Loucy (cell line): ENCODE results near the gene CCDC196.

Experiments
- H2AFZ ChIP-seq: fragments of 200-600 bp; sonication (generic); 2 replicates; pipeline ENCODE4 v1.6.0; 2016; ENCODE audit warnings: antibody characterized with exemption, mild to moderate bottlenecking, low read length, moderate library complexity
- H3F3A ChIP-seq: fragments of 200-600 bp; 2 replicates; pipeline ENCODE4 v1.6.0; 2016; ENCODE audit warnings: antibody characterized with exemption, low read depth, mild to moderate bottlenecking
- H3K27me3 ChIP-seq: fragments of 200-600 bp; sonication (generic); 2 replicates; pipeline ENCODE4 v1.6.1; 2014; ENCODE audit warnings: low read length, mild to moderate bottlenecking; ENCODE audit not compliant: insufficient read depth, poor library complexity, severe bottlenecking
- H3K36me3 ChIP-seq: fragments of 200-600 bp; sonication (generic); 2 replicates; pipeline ENCODE4 v1.6.1; 2016; ENCODE audit warnings: low read length; ENCODE audit not compliant: insufficient read depth
- H3K4me1 ChIP-seq: fragments of 200-600 bp; sonication (generic); 2 replicates; pipeline ENCODE4 v1.5.1; 2014; ENCODE audit warnings: low read length, mild to moderate bottlenecking; ENCODE audit not compliant: insufficient read depth, poor library complexity, severe bottlenecking
- H3K4me2 ChIP-seq: fragments of 200-600 bp; sonication (generic); 2 replicates; pipeline ENCODE4 v1.6.0; 2014; ENCODE audit warnings: antibody characterized with exemption, low read length, low read depth, mild to moderate bottlenecking; ENCODE audit not compliant: poor library complexity, severe bottlenecking
- H3K4me3 ChIP-seq: fragments of 200-600 bp; sonication (generic); 2 replicates; pipeline ENCODE4 v1.5.1; 2014; ENCODE audit warnings: low read length, mild to moderate bottlenecking, mixed read lengths; ENCODE audit not compliant: poor library complexity, severe bottlenecking
- H3K79me2 ChIP-seq: fragments of 200-600 bp; sonication (generic); 2 replicates; pipeline ENCODE4 v1.6.1; 2014; ENCODE audit warnings: low read length; ENCODE audit not compliant: insufficient read depth
- H3K9ac ChIP-seq: fragments of 200-600 bp; sonication (generic); 2 replicates; pipeline ENCODE4 v1.6.0; 2014; ENCODE audit warnings: mild to moderate bottlenecking, low read depth, low read length, moderate library complexity; ENCODE audit not compliant: poor library complexity, severe bottlenecking
- H3K9me2 ChIP-seq: fragments of 200-600 bp; sonication (generic); replicated peaks from 2 replicates; pipeline ENCODE4 v1.6.1; 2016; ENCODE audit warnings: low read depth, low read length, mixed read lengths
- H3K9me3 ChIP-seq: fragments of 200-600 bp; sonication (generic); 2 replicates; pipeline ENCODE4 v1.6.1; 2014; ENCODE audit warnings: mild to moderate bottlenecking, antibody characterized with exemption, low read length, low read depth; ENCODE audit not compliant: insufficient read depth
- H4K20me1 ChIP-seq: fragments of 200-600 bp; sonication (generic); 2 replicates; pipeline ENCODE4 v1.6.0; 2014; ENCODE audit warnings: antibody characterized with exemption, low read length, mild to moderate bottlenecking; ENCODE audit not compliant: insufficient read depth, poor library complexity, severe bottlenecking
- CTCF ChIP-seq: fragments of 200-600 bp; sonication (generic); conservative IDR thresholded peaks from 2 replicates; pipeline ENCODE4 v1.5.1; 2014; ENCODE audit warnings: mild to moderate bottlenecking, antibody characterized with exemption, low read length
- EZH2phosphoT487 ChIP-seq: fragments of 200-600 bp; IDR thresholded peaks from 2 replicates; pipeline ENCODE4 v1.6.1; 2018; ENCODE audit warnings: antibody characterized with exemption, mild to moderate bottlenecking, moderate library complexity, borderline replicate concordance

The CCDC196 gene

GRCh38 chr14:66473223-66473622, 12.9 kb upstream of the CCDC196 start:
- Histone ChIP-seq H4K20me1 (no peaks in the 10 kb centered on the region), H3K4me1 (no peaks in the 10 kb centered on the region), H3K9me3 (peaks cover 20% of the 10 kb centered on the region; the same call in 1 of the 2 replicates)

GRCh38 chr14:66476964-66477363, 9.2 kb upstream of the CCDC196 start:
- Histone ChIP-seq H3K4me3 (no peak overlapping the region), H2AFZ (no peak overlapping the region), H3K4me1 (peaks cover 7% of the 10 kb centered on the region), H3F3A (no peaks in the 10 kb centered on the region), H3K36me3 (no peaks in the 10 kb centered on the region), H3K27me3 (no peaks in the 10 kb centered on the region), H3K4me2 (no peak overlapping the region), H3K9me2 (no peaks in the 10 kb centered on the region), H3K9ac (no peak overlapping the region), H4K20me1 (no peaks in the 10 kb centered on the region), H3K9me3 (no peaks in the 10 kb centered on the region), H3K79me2 (no peaks in the 10 kb centered on the region)
- TF ChIP-seq CTCF (no peak), EZH2phosphoT487 (no peak)

More at GRCh38 chr14:66473223-66473622, 12.9 kb upstream of the CCDC196 start:
- Histone ChIP-seq H3K9me2 (no peaks in the 10 kb centered on the region), H3K79me2 (no peaks in the 10 kb centered on the region), H3K4me2 (no peak overlapping the region), H3K9ac (no peak overlapping the region), H2AFZ (no peak overlapping the region), H3K36me3 (no peaks in the 10 kb centered on the region), H3K27me3 (no peaks in the 10 kb centered on the region), H3F3A (no peaks in the 10 kb centered on the region), H3K4me3 (no peak overlapping the region)
- no peak for TF ChIP-seq EZH2phosphoT487
- TF ChIP-seq CTCF = no peak

GRCh38 chr14:66477567-66477966, 8.6 kb upstream of the CCDC196 start:
- Histone ChIP-seq H3K9ac (no peak overlapping the region), H3K9me3 (no peaks in the 10 kb centered on the region), H3K36me3 (no peaks in the 10 kb centered on the region), H3K79me2 (no peaks in the 10 kb centered on the region), H2AFZ (no peak overlapping the region), H3K9me2 (no peaks in the 10 kb centered on the region), H3K4me3 (no peak overlapping the region), H4K20me1 (no peaks in the 10 kb centered on the region), H3K4me1 (peaks cover 7% of the 10 kb centered on the region), H3K4me2 (no peak overlapping the region), H3F3A (no peaks in the 10 kb centered on the region), H3K27me3 (no peaks in the 10 kb centered on the region)
- TF ChIP-seq EZH2phosphoT487 (no peak), CTCF (no peak)
